Heart left ventricle (tissue), 16 donors: ENCODE measurements around the gene ABCA12. TPM values are rescaled to one million over a fixed set of nuclear protein-coding genes. Genes with fewer than 3 reads are reported as not detected.

Experiments used
- ATAC-seq, 4 donors: fragments of 200-7000 bp; cut with Tn5 transposase; one replicate each; pipeline ENCODE4 v1.9.1; 2020 to 2022; ENCODE audit warnings: moderate library complexity in 4 of 4, mild to moderate bottlenecking in 3 of 4, moderate number of reproducible peaks in 1 of 4
- DNase-seq, 5 donors: peaks; one replicate each; pipeline ENCODE4 v3.0.0-alpha.2; 2020
- H3K27ac ChIP-seq, 12 donors: fragments of 200-600 bp; sonication (generic) in 4 of 12; one replicate each; pipeline versions ENCODE4 v1.5.0 to v1.8.0; 2016 to 2022; ENCODE audit warnings: mild to moderate bottlenecking in 2 of 12
- H3K27me3 ChIP-seq, 9 donors: fragments of 200-600 bp; sonication (generic) in 2 of 9; one replicate each; pipeline versions ENCODE4 v1.5.1 to v1.8.0; 2016 to 2022; ENCODE audit warnings: mild to moderate bottlenecking in 3 of 9
- H3K36me3 ChIP-seq, 9 donors: fragments of 200-600 bp; sonication (generic) in 2 of 9; one replicate each; pipeline versions ENCODE4 v1.5.0 to v1.8.0; 2018 to 2022; ENCODE audit warnings: mild to moderate bottlenecking in 2 of 9
- H3K4me1 ChIP-seq, 12 donors: fragments of 200-600 bp; sonication (generic) in 4 of 12; one replicate each; pipeline versions ENCODE4 v1.5.0 to v1.8.0; 2016 to 2022; ENCODE audit warnings: mild to moderate bottlenecking in 3 of 12
- H3K4me3 ChIP-seq, 12 donors: fragments of 200-600 bp; sonication (generic) in 4 of 12; one replicate each; pipeline versions ENCODE4 v1.5.0 to v1.8.0; 2017 to 2022; ENCODE audit warnings: mild to moderate bottlenecking in 9 of 12, moderate library complexity in 4 of 12
- H3K9me3 ChIP-seq, 12 donors: fragments of 200-600 bp; sonication (generic) in 4 of 12; one replicate each; pipeline versions ENCODE4 v1.5.0 to v1.8.0; 2016 to 2022; ENCODE audit warnings: mild to moderate bottlenecking in 1 of 12
- POLR2A ChIP-seq, 2 donors: fragments of 450-650 bp; IDR thresholded peaks; one replicate each; pipeline ENCODE4 v1.6.1; 2017; ENCODE audit warnings: antibody characterized with exemption in 2 of 2, mild to moderate bottlenecking in 2 of 2, moderate library complexity in 2 of 2
- WGBS, 4 donors: extraction: QIAGEN DNeasy Blood & Tissue Kit in 2 of 4; methylation state at CpG; one replicate each; pipeline versions ENCODE4 v1.1.5 to v1.1.7; 2013 to 2018; 5-methylcytosine and 5-hydroxymethylcytosine counted together
- intact Hi-C, 10 donors: fragments of 100-400 bp; cut with DNase I; formaldehyde crosslinking; loops; one replicate each; pipeline versions ENCODE4 v1.11.1 to v1.14.2; 2022
- polyA plus RNA-seq, 2 donors: library from polyadenylated mRNA; stranded (reverse); fragments of 200-250 nt; gene quantifications; one replicate each; pipeline ENCODE4 v1.2.3, GENCODE V29; 2013
- total RNA-seq, 9 donors: library from RNA; depleted of rRNA in 2 of 9; stranded (reverse); fragments of >200 nt in 2 of 9; fragmentation: NEBNext Ultra II Directional in 3 of 9; extraction: Animal tissue kit (Norgen Biotek cat#: 25700) in 3 of 9; gene quantifications; one replicate each; pipeline versions ENCODE4 v1.1.0 to v1.2.4, GENCODE V29; 2016 to 2023
- TF ChIP-seq, protein P1 (sequence below), 12 donors: fragments of 200-600 bp; sonication (generic) in 4 of 12; IDR thresholded peaks; one replicate each; pipeline versions ENCODE4 v1.5.0 to v1.8.0; 2018 to 2022; ENCODE audit warnings: antibody characterized with exemption in 12 of 12, mild to moderate bottlenecking in 5 of 12
- donor health status: ischemic (EF 13 %, LVEDD 7.1; RV severe dilation, severe dysfunction).
- donor health status: healthy with polysubstance abuse.
- donor health status: DM: no; HTN: yes; CAD: no.
- donor health status: DM: no; HTN: no; CAD: no.
- donor health status: ischemic (EF 25% LVEDD 6.9; RV normal size, moderate dysfunction).
- donor health status: ischemic (EF 25% LVEDD 5.7; RV mildly dilated, moderate dysfunction).
- donor health status: healthy.
- donor health status: DM: yes; HTN: yes; CAD: no.
- donor health status: ischemic (EF 35%, LVEDD 5.7; RV mildly dilated, moderate dysfunction).
- donor health status: nonischemic (EF 11% LVEDD 7.7; RV severe dilation, severe dysfunction).
- donor health status: DM: yes; HTN: yes; CAD: no.
- donor health status: PGD.
- donor health status: ischemic (EF 29% LVEDD 5.4; RV normal size, mild dysfunction).
- donor health status: nonischemic (EF 23%, LVEDD 6.1; RV moderate dilation, normal function).

Gene ABCA12
- total and polyA plus RNA-seq, 11 donors: 0.02 TPM; not detected in 10

DNA sequence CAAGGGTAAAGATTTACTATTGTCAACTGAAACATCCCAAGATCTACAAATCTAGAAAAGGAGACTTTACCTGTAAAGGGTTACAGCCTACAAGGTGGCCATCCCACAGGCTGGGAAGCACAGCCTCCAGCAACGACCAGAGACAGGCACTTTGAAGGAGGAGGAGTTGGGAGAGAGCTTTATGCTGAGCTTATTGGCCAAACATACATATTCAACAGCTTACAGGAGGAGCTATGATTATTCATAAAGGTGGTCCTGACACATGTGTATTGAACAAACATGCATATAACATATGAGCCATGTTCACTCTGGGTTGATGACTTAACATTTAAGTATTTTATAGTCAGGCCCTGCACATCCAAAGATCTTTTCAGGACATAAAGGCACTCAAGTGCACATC, 11.1 kb upstream of the ABCA12 start:
- intact Hi-C loops: no loop called here
- Histone ChIP-seq H3K4me1 (no peaks in the 10 kb centered on the region), H3K9me3 (no peaks in the 10 kb centered on the region), H3K27ac (no peak overlapping the region), H3K27me3 (no peaks in the 10 kb centered on the region), H3K36me3 (no peaks in the 10 kb centered on the region), H3K4me3 (no peak overlapping the region)
- ATAC-seq (no peak), DNase-seq (no peak)
- 20 to 33% (median 26%) methylated on average over 1 of the region's 1 CpG for WGBS, 4 donors
- TF ChIP-seq, protein P1, sequence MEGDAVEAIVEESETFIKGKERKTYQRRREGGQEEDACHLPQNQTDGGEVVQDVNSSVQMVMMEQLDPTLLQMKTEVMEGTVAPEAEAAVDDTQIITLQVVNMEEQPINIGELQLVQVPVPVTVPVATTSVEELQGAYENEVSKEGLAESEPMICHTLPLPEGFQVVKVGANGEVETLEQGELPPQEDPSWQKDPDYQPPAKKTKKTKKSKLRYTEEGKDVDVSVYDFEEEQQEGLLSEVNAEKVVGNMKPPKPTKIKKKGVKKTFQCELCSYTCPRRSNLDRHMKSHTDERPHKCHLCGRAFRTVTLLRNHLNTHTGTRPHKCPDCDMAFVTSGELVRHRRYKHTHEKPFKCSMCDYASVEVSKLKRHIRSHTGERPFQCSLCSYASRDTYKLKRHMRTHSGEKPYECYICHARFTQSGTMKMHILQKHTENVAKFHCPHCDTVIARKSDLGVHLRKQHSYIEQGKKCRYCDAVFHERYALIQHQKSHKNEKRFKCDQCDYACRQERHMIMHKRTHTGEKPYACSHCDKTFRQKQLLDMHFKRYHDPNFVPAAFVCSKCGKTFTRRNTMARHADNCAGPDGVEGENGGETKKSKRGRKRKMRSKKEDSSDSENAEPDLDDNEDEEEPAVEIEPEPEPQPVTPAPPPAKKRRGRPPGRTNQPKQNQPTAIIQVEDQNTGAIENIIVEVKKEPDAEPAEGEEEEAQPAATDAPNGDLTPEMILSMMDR (IDR thresholded peaks at IDR 0.05): no peak
- no peak for TF ChIP-seq POLR2A (IDR thresholded peaks at IDR 0.05)

DNA sequence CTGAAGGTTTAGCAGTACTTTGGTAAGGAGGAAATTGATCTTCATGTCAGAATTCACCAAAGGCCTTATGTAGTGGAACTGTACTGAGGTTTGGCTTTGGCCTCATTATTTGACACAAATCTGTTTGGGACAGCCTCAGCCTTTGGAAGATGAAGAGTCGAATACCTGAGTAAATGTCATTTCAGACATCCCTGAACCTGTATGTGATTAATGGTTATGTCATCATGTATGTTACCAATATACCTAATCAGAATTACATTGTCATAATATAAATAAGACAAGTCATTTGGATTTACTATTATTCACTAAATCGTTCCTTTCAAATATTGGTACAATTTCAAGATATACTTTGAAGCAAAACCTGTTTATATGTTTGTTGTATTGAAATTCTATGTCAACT, 10.6 kb upstream of the ABCA12 start:
- 85 to 92% (median 88%) methylated on average over 2 of the region's 2 CpGs for WGBS, 4 donors
- intact Hi-C loops: no loop called here
- Histone ChIP-seq H3K4me3 (no peak overlapping the region), H3K4me1 (no peaks in the 10 kb centered on the region), H3K27ac (no peak overlapping the region), H3K36me3 (no peaks in the 10 kb centered on the region), H3K9me3 (no peaks in the 10 kb centered on the region), H3K27me3 (no peaks in the 10 kb centered on the region)
- no peak for ATAC-seq
- no peak for TF ChIP-seq POLR2A (IDR thresholded peaks at IDR 0.05)
- TF ChIP-seq, protein P1 (IDR thresholded peaks at IDR 0.05): no peak
- DNase-seq: no peak

DNA sequence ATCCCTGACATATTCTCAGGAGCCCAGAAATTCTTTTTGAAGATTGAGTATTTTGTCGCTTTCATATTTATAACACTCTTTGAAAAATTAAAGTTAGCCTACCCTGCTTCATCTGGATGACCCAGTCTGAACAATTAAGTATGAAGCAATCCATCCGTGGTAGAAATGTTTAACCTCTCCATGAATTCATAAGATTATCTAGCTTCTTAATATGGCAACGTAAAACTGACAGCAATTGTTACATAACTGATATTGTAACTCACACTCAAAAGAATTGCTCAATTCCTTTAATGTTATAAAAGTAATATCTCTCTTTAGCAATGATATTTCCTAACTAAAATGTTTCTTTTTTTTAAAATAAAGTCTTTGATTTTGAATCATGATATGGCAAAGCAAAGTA, 7.2 kb upstream of the ABCA12 start:
- DNase-seq (no peak), ATAC-seq (no peak)
- Histone ChIP-seq H3K9me3 (no peaks in the 10 kb centered on the region), H3K4me1 (no peaks in the 10 kb centered on the region), H3K36me3 (no peaks in the 10 kb centered on the region), H3K27ac (no peak overlapping the region), H3K27me3 (no peaks in the 10 kb centered on the region), H3K4me3 (no peak overlapping the region)
- 42 to 69% (median 63%) methylated on average over 3 of the region's 3 CpGs for WGBS, 4 donors
- intact Hi-C loops: no loop called here
- TF ChIP-seq, protein P1 (IDR thresholded peaks at IDR 0.05): no peak
- no peak for TF ChIP-seq POLR2A (IDR thresholded peaks at IDR 0.05)

DNA sequence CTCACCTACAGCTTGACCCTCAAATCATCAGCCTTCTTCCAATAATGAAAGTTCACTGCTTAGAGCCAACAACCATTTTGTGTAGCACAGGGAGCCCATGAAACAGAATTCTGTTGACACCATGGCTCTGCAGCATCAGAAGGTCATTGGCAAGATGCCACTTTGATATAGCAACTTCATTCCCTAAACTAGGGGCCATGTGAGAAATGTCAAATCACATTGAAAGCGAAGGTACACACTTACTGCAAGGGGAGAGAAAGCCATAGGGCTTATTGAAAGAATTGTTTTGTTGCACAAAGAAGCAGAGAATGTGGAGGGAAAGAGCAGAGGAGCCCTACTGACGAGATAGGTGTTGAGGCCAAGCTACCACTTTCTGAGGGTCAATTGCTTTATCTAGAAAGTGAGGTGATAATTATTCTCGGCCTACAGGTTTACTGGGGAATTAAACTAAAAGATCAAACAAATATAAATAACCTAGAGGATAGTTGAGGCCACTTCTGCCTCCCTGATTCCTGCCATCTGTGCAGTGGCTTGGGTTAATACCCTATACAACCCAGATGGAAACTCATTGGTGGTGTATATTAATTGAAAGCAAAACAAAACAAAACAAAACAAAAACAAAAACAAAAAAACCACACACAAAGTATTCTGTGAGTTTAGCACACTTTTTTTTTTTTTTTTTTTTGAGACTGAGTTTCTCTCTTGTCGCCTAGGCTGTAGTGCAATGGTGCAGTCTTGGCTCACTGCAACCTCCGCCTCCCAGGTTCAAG, 5.9 kb upstream of the ABCA12 start:
- TF ChIP-seq, protein P1 (IDR thresholded peaks at IDR 0.05): no peak
- TF ChIP-seq POLR2A (IDR thresholded peaks at IDR 0.05): no peak
- ATAC-seq (no peak), DNase-seq (no peak)
- H3K9me3 ChIP-seq: no peaks in the 10 kb centered on the region
- WGBS, 4 donors: 66 to 76% (median 70%) methylated on average over 5 of the region's 5 CpGs
- H3K27me3 ChIP-seq: no peaks in the 10 kb centered on the region
- no peak overlapping the region for H3K27ac ChIP-seq
- H3K4me1 ChIP-seq: no peaks in the 10 kb centered on the region
- H3K36me3 ChIP-seq: no peaks in the 10 kb centered on the region
- intact Hi-C loops: no loop called here
- no peak overlapping the region for H3K4me3 ChIP-seq
